ENCODE data around the gene HIVEP3.
A peak's percentile ranks its signal among the peaks of the same experiment; 100 is the strongest.

The HIVEP3 gene

GRCh38 chr1:41799723-41800122 lies 119.0 kb downstream of the HIVEP3 start:
- no peak for TF ChIP-seq CTCF (IDR thresholded peaks at IDR 0.05; ENCODE audit: low read depth, low read length)
- DNase-seq (ENCODE audit: extremely low read depth, low read depth), result no peak

- DNase-seq (ENCODE audit: extremely low read depth, low read depth), result no peak
- no peak for TF ChIP-seq CTCF (IDR thresholded peaks at IDR 0.05; ENCODE audit: low read depth, low read length)
Observed at GRCh38 chr1:41799205-41799604, 119.5 kb downstream of the HIVEP3 start.

- TF ChIP-seq CTCF (IDR thresholded peaks at IDR 0.05; ENCODE audit: low read depth, low read length), result peak; percentile 58
- DNase-seq (ENCODE audit: extremely low read depth, low read depth), result no peak
Observed at GRCh38 chr1:41795205-41795762, 123.4 kb downstream of the HIVEP3 start.

- TF ChIP-seq CTCF (IDR thresholded peaks at IDR 0.05; ENCODE audit: low read depth, low read length), result no peak
- DNase-seq (ENCODE audit: extremely low read depth, low read depth), result no peak
Observed at GRCh38 chr1:41794031-41794430, 124.7 kb downstream of the HIVEP3 start.

- TF ChIP-seq CTCF (IDR thresholded peaks at IDR 0.05; ENCODE audit: low read depth, low read length), result no peak
- no peak for DNase-seq (ENCODE audit: extremely low read depth, low read depth)
Observed at GRCh38 chr1:41792485-41792770, 126.3 kb downstream of the HIVEP3 start.

GRCh38 chr1:41791667-41792484 lies 126.8 kb downstream of the HIVEP3 start:
- DNase-seq (ENCODE audit: extremely low read depth, low read depth), result no peak

More at GRCh38 chr1:41791667-41792484, 126.8 kb downstream of the HIVEP3 start:
- TF ChIP-seq CTCF (IDR thresholded peaks at IDR 0.05; ENCODE audit: low read depth, low read length), result no peak

All from AG09319 (cell line).